ENCODE measurements around the gene CAVIN4.

The CAVIN4 gene

DNA sequence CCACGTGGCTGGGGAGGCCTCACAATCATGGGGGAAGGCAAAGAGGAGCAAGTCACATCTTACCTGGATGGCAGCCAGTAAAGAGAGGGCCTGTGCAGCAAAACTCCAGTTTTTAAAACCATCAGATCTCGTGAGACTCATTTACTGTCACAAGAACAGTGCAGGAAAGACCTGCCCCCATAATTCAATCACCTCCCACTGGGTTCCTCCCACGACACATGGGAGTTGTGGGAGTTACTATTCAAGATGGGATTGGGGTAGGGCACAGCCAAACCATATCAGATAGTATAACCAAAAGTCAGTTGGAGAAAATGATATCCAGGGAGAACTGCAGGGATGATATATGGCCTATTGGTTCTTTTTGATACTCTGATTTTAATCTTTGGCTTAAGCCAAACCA lies 10.0 kb upstream of the CAVIN4 start:
- no peaks in the 10 kb centered on the region for H3K36me3 ChIP-seq (replicated peaks; ENCODE audit: low read depth, low read length)
- no peaks in the 10 kb centered on the region for H3K79me2 ChIP-seq (ENCODE audit: low read length)
- no peaks in the 10 kb centered on the region for H3K9me3 ChIP-seq (ENCODE audit: insufficient read depth, low read length)

DNA sequence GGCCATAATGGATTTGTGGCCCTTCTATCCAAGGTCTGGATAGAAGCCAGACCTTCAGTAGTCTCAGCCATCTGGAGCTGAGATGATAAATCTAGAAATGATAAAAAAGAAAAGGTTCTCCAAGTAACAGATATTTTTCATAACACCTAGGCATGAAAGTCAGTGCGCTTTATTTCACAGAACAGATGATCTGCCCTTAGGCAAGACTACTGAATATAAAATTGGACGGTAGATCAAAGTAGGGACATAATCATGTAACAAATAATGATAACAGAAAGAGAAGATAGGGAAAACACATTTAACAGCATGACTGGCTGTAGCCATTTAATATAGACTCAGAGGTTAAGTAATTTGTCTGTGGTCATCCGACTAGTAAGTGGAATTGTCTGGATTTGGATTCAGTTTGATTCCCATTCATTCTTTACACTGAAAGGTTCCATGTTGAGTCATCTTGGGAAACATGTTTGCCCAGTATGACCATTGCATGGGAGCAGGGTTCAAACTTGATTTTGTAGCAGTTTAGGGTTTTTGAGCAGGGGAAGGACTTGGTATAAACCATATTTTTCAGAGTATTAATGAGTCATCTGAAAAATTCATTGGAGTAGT lies 4.1 kb upstream of the CAVIN4 start:
- H3K4me1 ChIP-seq (ENCODE audit: low read length): no peaks in the 10 kb centered on the region
- H3K36me3 ChIP-seq (replicated peaks; ENCODE audit: low read depth, low read length): no peaks in the 10 kb centered on the region
- no peak overlapping the region for H3K9ac ChIP-seq (ENCODE audit: low read length)
- H3K9me3 ChIP-seq (ENCODE audit: insufficient read depth, low read length): no peaks in the 10 kb centered on the region
- no peaks in the 10 kb centered on the region for H3K27me3 ChIP-seq (ENCODE audit: low read depth, low read length)
- no peak overlapping the region for H3K27ac ChIP-seq (ENCODE audit: low read length)
- no peak overlapping the region for H3K4me3 ChIP-seq (ENCODE audit: low read length)
- no peaks in the 10 kb centered on the region for H4K20me1 ChIP-seq (ENCODE audit: insufficient read depth, low read length)
- no peak overlapping the region for H2AFZ ChIP-seq (ENCODE audit: low read depth, low read length)
- no peaks in the 10 kb centered on the region for H3K79me2 ChIP-seq (ENCODE audit: low read length)
- TF ChIP-seq, protein P1, sequence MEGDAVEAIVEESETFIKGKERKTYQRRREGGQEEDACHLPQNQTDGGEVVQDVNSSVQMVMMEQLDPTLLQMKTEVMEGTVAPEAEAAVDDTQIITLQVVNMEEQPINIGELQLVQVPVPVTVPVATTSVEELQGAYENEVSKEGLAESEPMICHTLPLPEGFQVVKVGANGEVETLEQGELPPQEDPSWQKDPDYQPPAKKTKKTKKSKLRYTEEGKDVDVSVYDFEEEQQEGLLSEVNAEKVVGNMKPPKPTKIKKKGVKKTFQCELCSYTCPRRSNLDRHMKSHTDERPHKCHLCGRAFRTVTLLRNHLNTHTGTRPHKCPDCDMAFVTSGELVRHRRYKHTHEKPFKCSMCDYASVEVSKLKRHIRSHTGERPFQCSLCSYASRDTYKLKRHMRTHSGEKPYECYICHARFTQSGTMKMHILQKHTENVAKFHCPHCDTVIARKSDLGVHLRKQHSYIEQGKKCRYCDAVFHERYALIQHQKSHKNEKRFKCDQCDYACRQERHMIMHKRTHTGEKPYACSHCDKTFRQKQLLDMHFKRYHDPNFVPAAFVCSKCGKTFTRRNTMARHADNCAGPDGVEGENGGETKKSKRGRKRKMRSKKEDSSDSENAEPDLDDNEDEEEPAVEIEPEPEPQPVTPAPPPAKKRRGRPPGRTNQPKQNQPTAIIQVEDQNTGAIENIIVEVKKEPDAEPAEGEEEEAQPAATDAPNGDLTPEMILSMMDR (IDR thresholded peaks at IDR 0.05; ENCODE audit: low read depth, low read length): no peak
- H3K4me2 ChIP-seq (ENCODE audit: low read length): no peak overlapping the region

More for the DNA sequence above, 10.0 kb upstream of the CAVIN4 start:
- Histone ChIP-seq H3K4me3 (ENCODE audit: low read length) (no peak overlapping the region), H4K20me1 (ENCODE audit: insufficient read depth, low read length) (no peaks in the 10 kb centered on the region), H3K4me1 (ENCODE audit: low read length) (no peaks in the 10 kb centered on the region), H2AFZ (ENCODE audit: low read depth, low read length) (no peak overlapping the region), H3K4me2 (ENCODE audit: low read length) (no peak overlapping the region), H3K9ac (ENCODE audit: low read length) (no peak overlapping the region), H3K27ac (ENCODE audit: low read length) (no peak overlapping the region), H3K27me3 (ENCODE audit: low read depth, low read length) (no peaks in the 10 kb centered on the region)
- no peak for TF ChIP-seq EZH2phosphoT487 (IDR thresholded peaks at IDR 0.05; ENCODE audit: low read depth)
- TF ChIP-seq, protein P1 (IDR thresholded peaks at IDR 0.05; ENCODE audit: low read depth, low read length): no peak

DNA sequence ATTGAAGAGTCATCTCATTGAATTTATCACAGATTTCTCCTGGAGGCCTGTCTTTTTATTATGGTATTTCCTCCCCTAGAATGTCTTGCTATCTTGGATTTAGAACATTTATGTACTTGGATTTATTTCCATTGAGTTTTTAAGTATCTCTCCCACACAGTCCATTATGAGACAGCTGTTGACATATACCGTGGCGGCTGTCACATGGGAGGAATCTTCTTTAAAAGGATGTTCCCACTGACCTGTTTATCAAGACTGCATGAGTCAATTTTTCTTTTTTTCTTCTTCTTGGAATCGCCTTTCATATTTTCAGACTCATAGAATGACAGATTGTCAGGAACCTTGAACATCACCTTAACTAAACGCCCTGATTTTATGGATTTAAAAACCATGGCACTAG lies 2.9 kb upstream of the CAVIN4 start:
- TF ChIP-seq EZH2phosphoT487 (IDR thresholded peaks at IDR 0.05; ENCODE audit: low read depth): no peak
- TF ChIP-seq, protein P1 (IDR thresholded peaks at IDR 0.05; ENCODE audit: low read depth, low read length): no peak
- H3K9ac ChIP-seq (ENCODE audit: low read length): no peak overlapping the region
- H3K4me2 ChIP-seq (ENCODE audit: low read length): no peak overlapping the region
- H3K4me1 ChIP-seq (ENCODE audit: low read length): no peaks in the 10 kb centered on the region
- H2AFZ ChIP-seq (ENCODE audit: low read depth, low read length): no peak overlapping the region
- no peaks in the 10 kb centered on the region for H3K9me3 ChIP-seq (ENCODE audit: insufficient read depth, low read length)
- H3K27me3 ChIP-seq (ENCODE audit: low read depth, low read length): no peaks in the 10 kb centered on the region
- no peaks in the 10 kb centered on the region for H3K36me3 ChIP-seq (replicated peaks; ENCODE audit: low read depth, low read length)
- no peak overlapping the region for H3K27ac ChIP-seq (ENCODE audit: low read length)
- H3K79me2 ChIP-seq (ENCODE audit: low read length): no peaks in the 10 kb centered on the region
- no peaks in the 10 kb centered on the region for H4K20me1 ChIP-seq (ENCODE audit: insufficient read depth, low read length)
- no peak overlapping the region for H3K4me3 ChIP-seq (ENCODE audit: low read length)

DNA sequence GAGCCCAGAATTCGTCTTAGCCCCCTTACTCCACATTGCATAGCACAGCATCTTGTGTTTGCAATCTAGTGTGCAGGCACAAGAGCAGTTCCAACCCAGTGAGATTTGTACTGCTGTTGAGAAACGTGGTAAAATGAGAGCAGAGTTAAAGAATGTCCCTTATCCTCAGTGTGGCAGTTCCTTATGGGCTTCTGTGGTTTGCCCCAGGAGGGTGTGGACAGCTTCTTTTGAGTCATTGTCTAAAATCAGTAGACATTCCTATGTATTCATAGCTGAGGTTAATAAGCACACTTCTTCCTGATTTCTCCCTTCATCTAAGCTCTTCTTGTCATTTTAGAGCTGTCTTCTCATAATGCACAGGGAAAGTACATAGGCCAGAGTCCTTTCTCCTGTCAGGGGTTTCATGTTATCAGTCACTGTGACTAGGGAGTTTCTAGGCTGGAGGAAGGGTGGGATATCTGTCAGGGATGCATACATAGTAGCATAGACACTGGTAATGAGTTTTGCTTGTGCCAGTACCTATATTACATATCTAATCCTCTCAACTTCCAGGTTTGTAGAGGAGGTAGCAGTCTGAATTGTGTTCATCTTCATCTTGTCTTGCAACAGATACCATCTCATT lies 2.0 kb upstream of the CAVIN4 start:
- H3K9ac ChIP-seq (ENCODE audit: low read length): no peak overlapping the region
- no peaks in the 10 kb centered on the region for H3K79me2 ChIP-seq (ENCODE audit: low read length)
- no peak overlapping the region for H3K4me3 ChIP-seq (ENCODE audit: low read length)
- H3K4me2 ChIP-seq (ENCODE audit: low read length): no peak overlapping the region
- no peaks in the 10 kb centered on the region for H3K9me3 ChIP-seq (ENCODE audit: insufficient read depth, low read length)
- H3K4me1 ChIP-seq (ENCODE audit: low read length): no peaks in the 10 kb centered on the region
- TF ChIP-seq, protein P1 (IDR thresholded peaks at IDR 0.05; ENCODE audit: low read depth, low read length): no peak
- TF ChIP-seq EZH2phosphoT487 (IDR thresholded peaks at IDR 0.05; ENCODE audit: low read depth): no peak
- H4K20me1 ChIP-seq (ENCODE audit: insufficient read depth, low read length): no peaks in the 10 kb centered on the region
- no peaks in the 10 kb centered on the region for H3K36me3 ChIP-seq (replicated peaks; ENCODE audit: low read depth, low read length)
- no peak overlapping the region for H3K27ac ChIP-seq (ENCODE audit: low read length)
- no peaks in the 10 kb centered on the region for H3K27me3 ChIP-seq (ENCODE audit: low read depth, low read length)
- no peak overlapping the region for H2AFZ ChIP-seq (ENCODE audit: low read depth, low read length)
